ENCODE results near the gene EP400. TPM values are rescaled to one million over a fixed set of nuclear protein-coding genes. Genes with fewer than 3 reads are reported as not detected.

EP400 gene
- total RNA-seq, 1 donor from 2014 or later: 51.3 TPM

DNA sequence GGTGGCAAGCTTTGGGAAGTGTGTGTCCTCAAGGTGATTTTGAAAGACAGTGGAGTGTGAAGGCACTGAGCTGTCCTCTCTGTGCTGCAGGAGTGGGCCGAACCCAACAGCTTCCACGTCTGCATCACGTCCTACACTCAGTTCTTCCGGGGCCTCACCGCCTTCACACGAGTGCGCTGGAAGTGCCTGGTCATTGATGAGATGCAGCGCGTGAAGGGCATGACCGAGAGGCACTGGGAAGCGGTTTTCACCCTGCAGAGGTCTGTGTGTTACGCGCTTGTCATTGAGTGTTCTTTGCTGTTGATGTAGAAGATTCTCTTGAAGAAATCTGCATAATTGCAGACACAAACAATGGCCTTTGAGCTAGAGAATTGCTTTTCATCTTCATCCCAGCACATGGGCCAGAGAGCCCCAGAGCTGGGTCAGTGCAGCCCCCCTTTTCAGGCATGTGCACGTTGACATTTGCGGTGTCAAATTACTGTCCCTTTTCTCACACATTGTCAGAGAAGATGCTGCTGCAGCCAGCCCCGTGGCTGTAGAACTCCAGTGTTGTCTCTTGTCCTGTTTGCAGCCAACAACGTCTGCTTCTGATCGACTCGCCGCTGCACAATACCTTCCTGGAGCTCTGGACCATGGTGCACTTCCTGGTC, 63.3 kb downstream of the EP400 start:
- TF ChIP-seq, protein P1, sequence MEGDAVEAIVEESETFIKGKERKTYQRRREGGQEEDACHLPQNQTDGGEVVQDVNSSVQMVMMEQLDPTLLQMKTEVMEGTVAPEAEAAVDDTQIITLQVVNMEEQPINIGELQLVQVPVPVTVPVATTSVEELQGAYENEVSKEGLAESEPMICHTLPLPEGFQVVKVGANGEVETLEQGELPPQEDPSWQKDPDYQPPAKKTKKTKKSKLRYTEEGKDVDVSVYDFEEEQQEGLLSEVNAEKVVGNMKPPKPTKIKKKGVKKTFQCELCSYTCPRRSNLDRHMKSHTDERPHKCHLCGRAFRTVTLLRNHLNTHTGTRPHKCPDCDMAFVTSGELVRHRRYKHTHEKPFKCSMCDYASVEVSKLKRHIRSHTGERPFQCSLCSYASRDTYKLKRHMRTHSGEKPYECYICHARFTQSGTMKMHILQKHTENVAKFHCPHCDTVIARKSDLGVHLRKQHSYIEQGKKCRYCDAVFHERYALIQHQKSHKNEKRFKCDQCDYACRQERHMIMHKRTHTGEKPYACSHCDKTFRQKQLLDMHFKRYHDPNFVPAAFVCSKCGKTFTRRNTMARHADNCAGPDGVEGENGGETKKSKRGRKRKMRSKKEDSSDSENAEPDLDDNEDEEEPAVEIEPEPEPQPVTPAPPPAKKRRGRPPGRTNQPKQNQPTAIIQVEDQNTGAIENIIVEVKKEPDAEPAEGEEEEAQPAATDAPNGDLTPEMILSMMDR (IDR thresholded peaks at IDR 0.05): no peak
- H3K27ac Mint-ChIP-seq (ENCODE audit: unreplicated experiment): no peak overlapping the region
- no peaks in the 10 kb centered on the region for H3K27me3 Mint-ChIP-seq (ENCODE audit: unreplicated experiment)
- DNase-seq (ENCODE audit: extremely low spot score, unreplicated experiment): no peak
- H3K9me3 Mint-ChIP-seq (ENCODE audit: unreplicated experiment): no peaks in the 10 kb centered on the region
- no peak overlapping the region for H3K4me3 Mint-ChIP-seq (ENCODE audit: unreplicated experiment)
- H3K4me1 Mint-ChIP-seq (ENCODE audit: unreplicated experiment): peaks cover 3% of the 10 kb centered on the region
- H3K36me3 Mint-ChIP-seq (ENCODE audit: unreplicated experiment): peaks cover 68% of the 10 kb centered on the region

DNA sequence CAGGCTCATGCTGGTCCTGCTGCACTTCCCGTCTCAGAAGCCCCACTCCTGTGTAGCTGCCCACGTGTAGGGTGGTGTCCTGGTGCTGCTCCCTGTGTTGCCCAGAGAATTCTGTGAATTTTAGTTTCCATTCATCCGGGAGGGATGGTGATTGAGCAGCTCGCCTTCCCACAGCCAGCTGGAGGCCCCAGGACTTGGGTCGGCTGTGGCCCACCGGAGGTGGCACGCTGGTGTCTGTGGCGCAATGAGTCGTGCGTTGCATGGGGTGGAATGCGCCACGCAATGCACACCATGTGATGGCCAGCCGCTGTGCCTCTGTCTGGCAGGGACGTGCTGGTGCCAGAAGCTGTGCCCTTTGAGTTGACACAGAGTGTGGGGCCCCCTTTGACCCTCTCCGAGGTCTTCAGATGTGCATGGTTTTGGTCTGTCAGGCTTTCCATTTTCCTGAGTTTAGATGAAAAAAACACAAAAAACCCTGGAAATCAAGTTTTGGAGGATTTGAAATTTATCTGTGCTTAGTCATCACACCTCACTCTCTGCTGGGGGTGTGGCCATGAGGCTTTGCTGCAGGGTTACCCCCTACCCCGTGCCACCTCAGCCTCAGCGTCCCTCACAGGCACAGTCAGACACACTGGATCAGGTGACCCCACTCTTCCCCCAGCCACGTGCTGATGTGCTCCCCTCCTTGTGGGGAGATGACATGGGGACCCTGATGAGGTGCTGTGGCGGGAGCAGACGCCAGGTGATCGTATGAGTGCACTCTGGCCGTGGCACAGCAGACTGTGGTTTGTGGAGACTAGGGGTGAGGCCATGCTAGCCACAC, 64.6 kb downstream of the EP400 start:
- TF ChIP-seq, protein P1 (IDR thresholded peaks at IDR 0.05): no peak
- Mint-ChIP-seq H3K27ac (ENCODE audit: unreplicated experiment) (no peak overlapping the region), H3K4me1 (ENCODE audit: unreplicated experiment) (peaks cover 3% of the 10 kb centered on the region), H3K36me3 (ENCODE audit: unreplicated experiment) (peaks cover 64% of the 10 kb centered on the region), H3K4me3 (ENCODE audit: unreplicated experiment) (no peak overlapping the region), H3K9me3 (ENCODE audit: unreplicated experiment) (no peaks in the 10 kb centered on the region), H3K27me3 (ENCODE audit: unreplicated experiment) (no peaks in the 10 kb centered on the region)
- DNase-seq (ENCODE audit: extremely low spot score, unreplicated experiment): no peak

DNA sequence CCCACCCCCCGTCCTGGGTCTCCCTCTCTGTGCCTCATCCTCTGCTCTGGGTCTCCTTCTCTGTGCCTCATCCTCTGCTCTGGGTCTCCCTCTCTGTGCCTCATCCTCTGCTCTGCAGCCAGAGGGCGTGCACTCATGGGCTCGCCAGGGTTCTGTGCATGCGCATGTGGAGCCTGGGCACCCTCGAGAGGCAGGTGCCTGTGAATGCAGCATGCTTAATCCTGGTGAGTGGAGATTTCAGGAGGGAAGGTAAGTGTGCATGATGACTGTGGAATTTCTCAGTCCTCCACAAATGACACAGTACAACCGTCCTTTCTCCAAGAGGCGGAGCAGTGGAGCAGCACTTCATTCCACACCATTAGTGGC, 65.2 kb downstream of the EP400 start:
- Mint-ChIP-seq H3K27ac (ENCODE audit: unreplicated experiment) (no peak overlapping the region), H3K4me3 (ENCODE audit: unreplicated experiment) (no peak overlapping the region), H3K4me1 (ENCODE audit: unreplicated experiment) (peaks cover 3% of the 10 kb centered on the region), H3K36me3 (ENCODE audit: unreplicated experiment) (peaks cover 63% of the 10 kb centered on the region), H3K9me3 (ENCODE audit: unreplicated experiment) (no peaks in the 10 kb centered on the region), H3K27me3 (ENCODE audit: unreplicated experiment) (no peaks in the 10 kb centered on the region)
- no peak for DNase-seq (ENCODE audit: extremely low spot score, unreplicated experiment)
- TF ChIP-seq, protein P1 (IDR thresholded peaks at IDR 0.05): no peak

- Mint-ChIP-seq H3K27ac (ENCODE audit: unreplicated experiment) (no peak overlapping the region), H3K4me1 (ENCODE audit: unreplicated experiment) (no peaks in the 10 kb centered on the region), H3K36me3 (ENCODE audit: unreplicated experiment) (peaks cover 67% of the 10 kb centered on the region), H3K4me3 (ENCODE audit: unreplicated experiment) (no peak overlapping the region), H3K27me3 (ENCODE audit: unreplicated experiment) (no peaks in the 10 kb centered on the region), H3K9me3 (ENCODE audit: unreplicated experiment) (no peaks in the 10 kb centered on the region)
- TF ChIP-seq, protein P1 (IDR thresholded peaks at IDR 0.05): no peak
- DNase-seq (ENCODE audit: extremely low spot score, unreplicated experiment): no peak
Measured at GRCh38 chr12:132015686-132016430, 66.1 kb downstream of the EP400 start.

Data from osteocyte (in vitro differentiated cells).